ENCODE measurements around the gene FAM168A. TPM values are rescaled to one million over a fixed set of nuclear protein-coding genes. Genes with fewer than 3 reads are reported as not detected.

The FAM168A gene
- total RNA-seq, 4 donors from 2014 or later: 17.7 to 40.1 (median 22.2) TPM

GRCh38 chr11:73425108-73425507 lies 172.8 kb downstream of the FAM168A start:
- no peak overlapping the region for H3K27ac ChIP-seq

DNA sequence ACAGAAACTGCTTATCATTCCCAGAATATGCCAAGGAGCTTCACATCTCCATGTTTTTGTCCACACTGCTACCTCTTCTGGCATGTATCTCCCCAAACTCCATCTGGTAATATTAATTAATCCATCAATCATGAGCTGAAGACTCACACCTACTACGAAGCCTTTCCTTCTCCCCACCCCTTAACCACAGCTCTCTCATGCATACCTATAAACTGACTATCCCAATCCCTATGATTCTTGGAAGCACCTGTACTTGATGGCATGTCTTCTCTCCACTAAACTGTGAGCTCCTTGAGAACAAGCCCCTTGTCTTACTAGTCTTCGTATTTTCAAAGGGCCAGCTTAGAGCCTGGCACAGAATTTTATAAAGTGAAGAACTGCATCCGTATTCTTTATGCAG lies 174.4 kb downstream of the FAM168A start:
- Histone ChIP-seq H3K27me3 (no peaks in the 10 kb centered on the region), H3K27ac (no peak overlapping the region), H3K4me3 (no peak overlapping the region), H3K4me1 (no peaks in the 10 kb centered on the region), H3K9me3 (no peaks in the 10 kb centered on the region), H3K36me3 (peaks cover 5% of the 10 kb centered on the region)
- 91% methylated on average over 3 of the region's 3 CpGs for WGBS
- no peak for DNase-seq (ENCODE audit: low spot score in 2 of 2)
- TF ChIP-seq POLR2AphosphoS5 (IDR thresholded peaks at IDR 0.05) (no peak), EP300 (IDR thresholded peaks at IDR 0.05) (no peak), POLR2A (IDR thresholded peaks at IDR 0.05) (no peak)
- TF ChIP-seq, protein P1, sequence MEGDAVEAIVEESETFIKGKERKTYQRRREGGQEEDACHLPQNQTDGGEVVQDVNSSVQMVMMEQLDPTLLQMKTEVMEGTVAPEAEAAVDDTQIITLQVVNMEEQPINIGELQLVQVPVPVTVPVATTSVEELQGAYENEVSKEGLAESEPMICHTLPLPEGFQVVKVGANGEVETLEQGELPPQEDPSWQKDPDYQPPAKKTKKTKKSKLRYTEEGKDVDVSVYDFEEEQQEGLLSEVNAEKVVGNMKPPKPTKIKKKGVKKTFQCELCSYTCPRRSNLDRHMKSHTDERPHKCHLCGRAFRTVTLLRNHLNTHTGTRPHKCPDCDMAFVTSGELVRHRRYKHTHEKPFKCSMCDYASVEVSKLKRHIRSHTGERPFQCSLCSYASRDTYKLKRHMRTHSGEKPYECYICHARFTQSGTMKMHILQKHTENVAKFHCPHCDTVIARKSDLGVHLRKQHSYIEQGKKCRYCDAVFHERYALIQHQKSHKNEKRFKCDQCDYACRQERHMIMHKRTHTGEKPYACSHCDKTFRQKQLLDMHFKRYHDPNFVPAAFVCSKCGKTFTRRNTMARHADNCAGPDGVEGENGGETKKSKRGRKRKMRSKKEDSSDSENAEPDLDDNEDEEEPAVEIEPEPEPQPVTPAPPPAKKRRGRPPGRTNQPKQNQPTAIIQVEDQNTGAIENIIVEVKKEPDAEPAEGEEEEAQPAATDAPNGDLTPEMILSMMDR (IDR thresholded peaks at IDR 0.05): no peak

More at GRCh38 chr11:73425108-73425507, 172.8 kb downstream of the FAM168A start:
- Histone ChIP-seq H3K4me1 (no peaks in the 10 kb centered on the region), H3K36me3 (no peaks in the 10 kb centered on the region), H3K27me3 (no peaks in the 10 kb centered on the region), H3K4me3 (no peak overlapping the region), H3K9me3 (no peaks in the 10 kb centered on the region)
- 100% methylated on average over 1 of the region's 1 CpG for WGBS
- no peak for DNase-seq (ENCODE audit: low spot score in 2 of 2)
- TF ChIP-seq, protein P1 (IDR thresholded peaks at IDR 0.05): no peak
- TF ChIP-seq POLR2AphosphoS5 (IDR thresholded peaks at IDR 0.05): no peak
- no peak for TF ChIP-seq EP300 (IDR thresholded peaks at IDR 0.05)
- TF ChIP-seq POLR2A (IDR thresholded peaks at IDR 0.05): no peak

GRCh38 chr11:73422886-73423285 lies 175.0 kb downstream of the FAM168A start:
- no peak for DNase-seq (ENCODE audit: low spot score in 2 of 2)
- peaks cover 8% of the 10 kb centered on the region for H3K36me3 ChIP-seq
- TF ChIP-seq POLR2A (IDR thresholded peaks at IDR 0.05) (no peak), EP300 (IDR thresholded peaks at IDR 0.05) (no peak), POLR2AphosphoS5 (IDR thresholded peaks at IDR 0.05) (no peak)
- TF ChIP-seq, protein P1 (IDR thresholded peaks at IDR 0.05): no peak
- 98% methylated on average over 4 of the region's 4 CpGs for WGBS
- no peak overlapping the region for H3K27ac ChIP-seq
- H3K9me3 ChIP-seq: no peaks in the 10 kb centered on the region
- no peaks in the 10 kb centered on the region for H3K27me3 ChIP-seq
- no peak overlapping the region for H3K4me3 ChIP-seq
- H3K4me1 ChIP-seq: no peaks in the 10 kb centered on the region

GRCh38 chr11:73420136-73420535 lies 177.8 kb downstream of the FAM168A start:
- TF ChIP-seq, protein P1 (IDR thresholded peaks at IDR 0.05): no peak
- TF ChIP-seq POLR2AphosphoS5 (IDR thresholded peaks at IDR 0.05) (no peak), POLR2A (IDR thresholded peaks at IDR 0.05) (no peak), EP300 (IDR thresholded peaks at IDR 0.05) (no peak)
- Histone ChIP-seq H3K27ac (no peak overlapping the region), H3K9me3 (no peaks in the 10 kb centered on the region), H3K4me3 (no peak overlapping the region), H3K36me3 (peaks cover 8% of the 10 kb centered on the region), H3K27me3 (no peaks in the 10 kb centered on the region), H3K4me1 (peaks cover 20% of the 10 kb centered on the region)
- DNase-seq (ENCODE audit: low spot score in 2 of 2): no peak

GRCh38 chr11:73416786-73417185 lies 181.1 kb downstream of the FAM168A start:
- 85% methylated on average over 2 of the region's 2 CpGs for WGBS

More at GRCh38 chr11:73416786-73417185, 181.1 kb downstream of the FAM168A start:
- H3K27ac ChIP-seq: peak overlapping the region; percentile 68
- H3K4me1 ChIP-seq: peaks cover 30% of the 10 kb centered on the region
- H3K36me3 ChIP-seq: peaks cover 8% of the 10 kb centered on the region
- no peaks in the 10 kb centered on the region for H3K27me3 ChIP-seq
- TF ChIP-seq, protein P1 (IDR thresholded peaks at IDR 0.05): no peak
- TF ChIP-seq EP300 (IDR thresholded peaks at IDR 0.05) (no peak), POLR2AphosphoS5 (IDR thresholded peaks at IDR 0.05) (no peak), POLR2A (IDR thresholded peaks at IDR 0.05) (no peak)
- no peak for DNase-seq (ENCODE audit: low spot score in 2 of 2)
- no peaks in the 10 kb centered on the region for H3K9me3 ChIP-seq
- no peak overlapping the region for H3K4me3 ChIP-seq
